ENCODE data around the gene UHRF1. TPM values are rescaled to one million over a fixed set of nuclear protein-coding genes. Genes with fewer than 3 reads are reported as not detected.
A peak's percentile ranks its signal among the peaks of the same experiment; 100 is the strongest.

UHRF1 gene
- total RNA-seq, 1 donor: 7.6 TPM

GRCh38 chr19:4986056-4986455 lies 76.8 kb downstream of the UHRF1 start:
- DNase-seq (ENCODE audit: insufficient read length, low spot score, missing footprints): peak; percentile 65
- Histone ChIP-seq H3K36me3 (ENCODE audit: insufficient read depth, low read length) (no peaks in the 10 kb centered on the region), H3K4me1 (ENCODE audit: insufficient read depth, low read length) (peaks cover 23% of the 10 kb centered on the region), H2AFZ (ENCODE audit: low read length) (no peak overlapping the region), H3K4me3 (ENCODE audit: insufficient read depth, low read length) (no peak overlapping the region), H3K27ac (ENCODE audit: low read depth, low read length) (no peak overlapping the region), H4K20me1 (ENCODE audit: insufficient read depth, low read length) (peaks cover 72% of the 10 kb centered on the region), H3K4me2 (ENCODE audit: insufficient read depth, low read length) (no peak overlapping the region), H3K27me3 (ENCODE audit: insufficient read depth, low read length) (no peaks in the 10 kb centered on the region), H3K9me3 (ENCODE audit: low read depth, low read length) (no peaks in the 10 kb centered on the region), H3K79me2 (ENCODE audit: insufficient read depth, low read length) (peaks cover 84% of the 10 kb centered on the region)
- TF ChIP-seq, protein P1, sequence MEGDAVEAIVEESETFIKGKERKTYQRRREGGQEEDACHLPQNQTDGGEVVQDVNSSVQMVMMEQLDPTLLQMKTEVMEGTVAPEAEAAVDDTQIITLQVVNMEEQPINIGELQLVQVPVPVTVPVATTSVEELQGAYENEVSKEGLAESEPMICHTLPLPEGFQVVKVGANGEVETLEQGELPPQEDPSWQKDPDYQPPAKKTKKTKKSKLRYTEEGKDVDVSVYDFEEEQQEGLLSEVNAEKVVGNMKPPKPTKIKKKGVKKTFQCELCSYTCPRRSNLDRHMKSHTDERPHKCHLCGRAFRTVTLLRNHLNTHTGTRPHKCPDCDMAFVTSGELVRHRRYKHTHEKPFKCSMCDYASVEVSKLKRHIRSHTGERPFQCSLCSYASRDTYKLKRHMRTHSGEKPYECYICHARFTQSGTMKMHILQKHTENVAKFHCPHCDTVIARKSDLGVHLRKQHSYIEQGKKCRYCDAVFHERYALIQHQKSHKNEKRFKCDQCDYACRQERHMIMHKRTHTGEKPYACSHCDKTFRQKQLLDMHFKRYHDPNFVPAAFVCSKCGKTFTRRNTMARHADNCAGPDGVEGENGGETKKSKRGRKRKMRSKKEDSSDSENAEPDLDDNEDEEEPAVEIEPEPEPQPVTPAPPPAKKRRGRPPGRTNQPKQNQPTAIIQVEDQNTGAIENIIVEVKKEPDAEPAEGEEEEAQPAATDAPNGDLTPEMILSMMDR (IDR thresholded peaks at IDR 0.05; ENCODE audit: extremely low read depth, low read depth, low read length): no peak

GRCh38 chr19:4986471-4986891 lies 77.2 kb downstream of the UHRF1 start:
- H3K9me3 ChIP-seq (ENCODE audit: low read depth, low read length): no peaks in the 10 kb centered on the region
- peaks cover 68% of the 10 kb centered on the region for H4K20me1 ChIP-seq (ENCODE audit: insufficient read depth, low read length)
- no peak overlapping the region for H3K4me3 ChIP-seq (ENCODE audit: insufficient read depth, low read length)
- H3K4me1 ChIP-seq (ENCODE audit: insufficient read depth, low read length): peaks cover 23% of the 10 kb centered on the region
- no peak overlapping the region for H2AFZ ChIP-seq (ENCODE audit: low read length)
- peaks cover 84% of the 10 kb centered on the region for H3K79me2 ChIP-seq (ENCODE audit: insufficient read depth, low read length)
- H3K4me2 ChIP-seq (ENCODE audit: insufficient read depth, low read length): no peak overlapping the region
- H3K27me3 ChIP-seq (ENCODE audit: insufficient read depth, low read length): no peaks in the 10 kb centered on the region
- TF ChIP-seq, protein P1 (IDR thresholded peaks at IDR 0.05; ENCODE audit: extremely low read depth, low read depth, low read length): no peak
- peak; percentile 73 for DNase-seq (ENCODE audit: insufficient read length, low spot score, missing footprints)
- H3K36me3 ChIP-seq (ENCODE audit: insufficient read depth, low read length): no peaks in the 10 kb centered on the region
- H3K27ac ChIP-seq (ENCODE audit: low read depth, low read length): no peak overlapping the region

DNA sequence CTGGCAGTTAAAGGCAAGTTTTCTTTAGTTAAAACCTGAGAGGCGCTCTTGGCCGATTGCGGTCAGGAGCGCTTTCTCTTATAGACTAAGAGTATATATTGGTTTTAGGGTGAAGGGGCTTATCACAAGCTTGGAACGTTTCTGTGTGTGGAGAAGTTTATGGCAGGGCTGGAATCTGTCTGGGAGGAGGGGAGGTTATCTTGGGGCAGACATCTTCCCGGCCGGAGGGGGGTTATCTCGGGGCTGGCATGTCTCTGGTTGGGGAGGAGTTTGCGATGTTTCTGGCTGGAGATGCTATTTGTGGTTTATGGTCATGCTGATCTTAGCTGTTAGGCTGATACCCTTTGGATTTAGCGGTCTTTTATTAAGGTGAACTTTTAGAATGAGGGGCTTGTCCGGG lies 78.0 kb downstream of the UHRF1 start:
- no peak for DNase-seq (ENCODE audit: insufficient read length, low spot score, missing footprints)
- Histone ChIP-seq H3K36me3 (ENCODE audit: insufficient read depth, low read length) (peaks cover 5% of the 10 kb centered on the region), H3K27ac (ENCODE audit: low read depth, low read length) (peak overlapping the region; percentile 69), H4K20me1 (ENCODE audit: insufficient read depth, low read length) (peaks cover 71% of the 10 kb centered on the region), H3K79me2 (ENCODE audit: insufficient read depth, low read length) (peaks cover 87% of the 10 kb centered on the region), H3K27me3 (ENCODE audit: insufficient read depth, low read length) (no peaks in the 10 kb centered on the region), H2AFZ (ENCODE audit: low read length) (no peak overlapping the region), H3K9me3 (ENCODE audit: low read depth, low read length) (no peaks in the 10 kb centered on the region), H3K4me3 (ENCODE audit: insufficient read depth, low read length) (no peak overlapping the region), H3K4me2 (ENCODE audit: insufficient read depth, low read length) (peak overlapping the region; percentile 71), H3K4me1 (ENCODE audit: insufficient read depth, low read length) (peaks cover 23% of the 10 kb centered on the region)
- TF ChIP-seq, protein P1 (IDR thresholded peaks at IDR 0.05; ENCODE audit: extremely low read depth, low read depth, low read length): no peak

DNA sequence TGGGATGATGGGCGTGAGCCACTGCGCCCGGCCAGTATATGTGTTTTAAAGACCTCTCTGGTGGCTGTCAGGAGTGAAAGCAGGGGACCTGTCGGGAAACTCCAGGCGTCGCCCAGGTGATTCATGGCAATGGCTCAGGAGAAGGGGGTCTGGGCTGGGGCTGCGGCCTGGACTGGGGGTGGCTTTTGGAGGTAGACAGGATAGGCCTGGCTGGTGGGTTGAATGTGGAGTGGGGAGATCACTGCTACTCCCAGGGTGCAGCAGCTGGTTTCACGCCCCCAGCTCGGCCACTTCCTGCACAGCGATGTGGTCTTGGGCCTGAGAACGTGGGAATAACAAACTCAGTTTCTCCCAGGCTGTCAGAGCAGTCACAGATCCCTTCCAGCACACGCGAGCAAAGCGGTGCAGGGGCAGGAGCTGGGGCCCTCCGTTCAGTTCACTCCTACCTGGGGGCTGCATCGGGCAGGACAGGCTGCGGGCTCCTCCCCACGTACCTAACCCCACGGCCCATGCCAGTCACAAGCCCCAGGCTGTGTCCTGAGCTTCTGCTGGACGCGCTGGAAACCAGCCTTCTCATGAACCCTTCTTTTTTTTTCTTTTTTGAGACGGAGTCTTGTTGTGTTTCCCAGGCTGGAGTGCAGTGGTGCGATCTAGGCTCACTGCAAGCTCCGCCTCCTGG lies 78.5 kb downstream of the UHRF1 start:
- H3K4me1 ChIP-seq (ENCODE audit: insufficient read depth, low read length): peaks cover 23% of the 10 kb centered on the region
- peak overlapping the region; percentile 71 for H3K4me2 ChIP-seq (ENCODE audit: insufficient read depth, low read length)
- DNase-seq (ENCODE audit: insufficient read length, low spot score, missing footprints): peak; percentile 29
- peaks cover 73% of the 10 kb centered on the region for H4K20me1 ChIP-seq (ENCODE audit: insufficient read depth, low read length)
- no peak overlapping the region for H3K4me3 ChIP-seq (ENCODE audit: insufficient read depth, low read length)
- no peaks in the 10 kb centered on the region for H3K9me3 ChIP-seq (ENCODE audit: low read depth, low read length)
- H2AFZ ChIP-seq (ENCODE audit: low read length): no peak overlapping the region
- TF ChIP-seq, protein P1 (IDR thresholded peaks at IDR 0.05; ENCODE audit: extremely low read depth, low read depth, low read length): no peak
- H3K36me3 ChIP-seq (ENCODE audit: insufficient read depth, low read length): peaks cover 8% of the 10 kb centered on the region
- H3K27me3 ChIP-seq (ENCODE audit: insufficient read depth, low read length): no peaks in the 10 kb centered on the region
- peak overlapping the region; percentile 69 for H3K27ac ChIP-seq (ENCODE audit: low read depth, low read length)
- H3K79me2 ChIP-seq (ENCODE audit: insufficient read depth, low read length): peaks cover 89% of the 10 kb centered on the region

All from osteoblast (primary cell).